MM.1S (cell line): ENCODE data around the gene ITM2C.
A peak's percentile ranks its signal among the peaks of the same experiment; 100 is the strongest.

ENCODE experiments used
- DNase-seq: peaks from one replicate; pipeline ENCODE4 v3.0.0-alpha.2; 2015
- H2AFZ ChIP-seq: fragments of 300-600 bp; sonication (generic); 2 replicates; pipeline ENCODE4 v1.6.0; 2016; ENCODE audit warnings: antibody characterized with exemption, low read length
- H3F3A ChIP-seq: fragments of 300-600 bp; sonication (generic); 2 replicates; pipeline ENCODE4 v1.6.1; 2016; ENCODE audit warnings: mild to moderate bottlenecking, antibody characterized with exemption, low read length, moderate library complexity, mixed read lengths; ENCODE audit not compliant: insufficient read depth
- H3K27ac ChIP-seq: fragments of 300-600 bp; sonication (generic); 2 replicates; pipeline ENCODE4 v1.5.1; 2016; ENCODE audit warnings: mild to moderate bottlenecking, low read length
- H3K27me3 ChIP-seq: fragments of 300-600 bp; sonication (generic); replicated peaks from 2 replicates; pipeline ENCODE4 v1.6.0; 2016; ENCODE audit warnings: low read length; ENCODE audit not compliant: insufficient read depth
- H3K36me3 ChIP-seq: fragments of 300-600 bp; sonication (generic); replicated peaks from 2 replicates; pipeline ENCODE4 v1.6.1; 2016; ENCODE audit warnings: mild to moderate bottlenecking, low read length, mixed read lengths; ENCODE audit not compliant: insufficient read depth
- H3K4me1 ChIP-seq: fragments of 300-600 bp; sonication (generic); 2 replicates; pipeline ENCODE4 v1.6.1; 2016; ENCODE audit warnings: low read length, mixed read lengths
- H3K4me2 ChIP-seq: fragments of 300-600 bp; sonication (generic); 2 replicates; pipeline ENCODE4 v1.6.0; 2016; ENCODE audit warnings: low read depth, low read length
- H3K4me3 ChIP-seq: fragments of 300-600 bp; sonication (generic); 2 replicates; pipeline ENCODE4 v1.5.1; 2016; ENCODE audit warnings: low read length, mixed read lengths
- H3K79me2 ChIP-seq: fragments of 300-600 bp; sonication (generic); 2 replicates; pipeline ENCODE4 v1.6.1; 2016; ENCODE audit warnings: mixed run types, low read length, mixed read lengths
- H3K9ac ChIP-seq: fragments of 300-600 bp; sonication (generic); 2 replicates; pipeline ENCODE4 v1.6.1; 2016; ENCODE audit warnings: low read length, mixed read lengths
- H3K9me2 ChIP-seq: fragments of 300-600 bp; sonication (generic); replicated peaks from 2 replicates; pipeline ENCODE4 v1.6.1; 2016; ENCODE audit warnings: mild to moderate bottlenecking, low read length, mixed read lengths; ENCODE audit not compliant: insufficient read depth
- H3K9me3 ChIP-seq: fragments of 300-600 bp; sonication (generic); replicated peaks from 2 replicates; pipeline ENCODE4 v1.6.1; 2016; ENCODE audit warnings: mild to moderate bottlenecking, low read length, mixed read lengths; ENCODE audit not compliant: insufficient read depth
- H4K20me1 ChIP-seq: fragments of 300-600 bp; sonication (generic); 2 replicates; pipeline ENCODE4 v1.6.1; 2016; ENCODE audit warnings: mild to moderate bottlenecking, low read length, moderate library complexity, mixed read lengths; ENCODE audit not compliant: insufficient read depth
- CTCF ChIP-seq: fragments of 300-600 bp; sonication (generic); IDR thresholded peaks from 2 replicates; pipeline ENCODE4 v1.5.1; 2016; ENCODE audit warnings: antibody characterized with exemption, low read length, mixed read lengths
- EZH2 ChIP-seq: fragments of 300-600 bp; sonication (generic); optimal IDR thresholded peaks from 2 replicates; pipeline ENCODE3; 2017; ENCODE audit warnings: low read depth, mild to moderate bottlenecking, antibody characterized with exemption, low read length, mixed read lengths
- EZH2phosphoT487 ChIP-seq: fragments of 300-600 bp; sonication (generic); IDR thresholded peaks from 2 replicates; pipeline ENCODE4 v1.6.1; 2018; ENCODE audit warnings: antibody characterized with exemption, low read length

The ITM2C gene

GRCh38 chr2:230847883-230848388 lies 16.8 kb upstream of the ITM2C start:
- H3K4me3 ChIP-seq = no peak overlapping the region
- H3K4me2 ChIP-seq = peak overlapping the region; percentile 44; the same call in 1 of the 2 replicates

GRCh38 chr2:230849633-230850357 lies 14.9 kb upstream of the ITM2C start:
- H3K4me1 ChIP-seq = 0 out of 2 replicates have a peak, but pooled peaks cover 5% of the 10 kb centered on the region
- H3K79me2 ChIP-seq = no peaks in the 10 kb centered on the region
- H3K9me3 ChIP-seq = no peaks in the 10 kb centered on the region
- no peaks in the 10 kb centered on the region for H3K27me3 ChIP-seq
- no peaks in the 10 kb centered on the region for H4K20me1 ChIP-seq
- no peaks in the 10 kb centered on the region for H3F3A ChIP-seq
- TF ChIP-seq EZH2 (no peak), CTCF (peak; percentile 86), EZH2phosphoT487 (no peak)
- peak overlapping the region; percentile 28; the same call in 1 of the 2 replicates for H3K4me2 ChIP-seq
- peak; percentile 64 for DNase-seq
- H3K27ac ChIP-seq = no peak overlapping the region
- H3K36me3 ChIP-seq = no peaks in the 10 kb centered on the region
- no peak overlapping the region for H2AFZ ChIP-seq
- H3K4me3 ChIP-seq = no peak overlapping the region
- no peak overlapping the region for H3K9ac ChIP-seq
- H3K9me2 ChIP-seq = no peaks in the 10 kb centered on the region

More at GRCh38 chr2:230847883-230848388, 16.8 kb upstream of the ITM2C start:
- no peaks in the 10 kb centered on the region for H4K20me1 ChIP-seq
- H3K9ac ChIP-seq = no peak overlapping the region
- H3K4me1 ChIP-seq = 0 out of 2 replicates have a peak, but pooled peaks cover 5% of the 10 kb centered on the region
- DNase-seq = peak; percentile 91
- H3F3A ChIP-seq = no peaks in the 10 kb centered on the region
- peak overlapping the region; percentile 13; the same call in 1 of the 2 replicates for H2AFZ ChIP-seq
- no peaks in the 10 kb centered on the region for H3K9me2 ChIP-seq
- H3K9me3 ChIP-seq = no peaks in the 10 kb centered on the region
- no peaks in the 10 kb centered on the region for H3K79me2 ChIP-seq
- TF ChIP-seq CTCF (peak; percentile 81), EZH2phosphoT487 (no peak)
- no peak overlapping the region for H3K27ac ChIP-seq
- H3K27me3 ChIP-seq = no peaks in the 10 kb centered on the region
- H3K36me3 ChIP-seq = no peaks in the 10 kb centered on the region

GRCh38 chr2:230850358-230850658 lies 14.4 kb upstream of the ITM2C start:
- no peak overlapping the region for H3K4me3 ChIP-seq
- no peak for DNase-seq
- H3K27ac ChIP-seq = no peak overlapping the region
- peak overlapping the region; percentile 28; the same call in 1 of the 2 replicates for H3K4me2 ChIP-seq
- no peaks in the 10 kb centered on the region for H3K36me3 ChIP-seq
- H3F3A ChIP-seq = no peaks in the 10 kb centered on the region
- no peaks in the 10 kb centered on the region for H3K9me3 ChIP-seq
- H3K79me2 ChIP-seq = no peaks in the 10 kb centered on the region
- H3K27me3 ChIP-seq = no peaks in the 10 kb centered on the region
- no peak for TF ChIP-seq EZH2phosphoT487
- no peak for TF ChIP-seq EZH2
- no peak for TF ChIP-seq CTCF
- no peak overlapping the region for H3K9ac ChIP-seq
- 0 out of 2 replicates have a peak, but pooled peaks cover 5% of the 10 kb centered on the region for H3K4me1 ChIP-seq
- no peaks in the 10 kb centered on the region for H3K9me2 ChIP-seq
- H2AFZ ChIP-seq = no peak overlapping the region
- no peaks in the 10 kb centered on the region for H4K20me1 ChIP-seq
